LHCN-M2 (cell line): ENCODE data around the gene SCN9A. TPM values are rescaled to one million over a fixed set of nuclear protein-coding genes. Genes with fewer than 3 reads are reported as not detected.
A peak's percentile ranks its signal among the peaks of the same experiment; 100 is the strongest.
"Not testable (repeated sequence)": the region's sequence is repeated elsewhere in the genome, so short reads cannot be mapped to it uniquely, and the experiment has no call there.

Source experiments
- DNase-seq: peaks from one replicate; pipeline ENCODE4 v3.0.0-alpha.2; 2012; ENCODE audit warnings: low read depth
- polyA plus RNA-seq: library from polyadenylated mRNA; unstranded; fragments of >200 nt; gene quantifications from one replicate; pipeline ENCODE4 v1.2.1, GENCODE V29; 2012; ENCODE audit warnings: missing spikeins
- total RNA-seq: library from RNA; depleted of rRNA; stranded (reverse); fragments of >200 nt; gene quantifications from 2 replicates; pipeline ENCODE4 v1.2.3, GENCODE V29; 2014; rRNA removed

The SCN9A gene
- 0.45 and 1.1 TPM in 2 replicates for total RNA-seq
- polyA plus RNA-seq: 0.15 TPM

DNA sequence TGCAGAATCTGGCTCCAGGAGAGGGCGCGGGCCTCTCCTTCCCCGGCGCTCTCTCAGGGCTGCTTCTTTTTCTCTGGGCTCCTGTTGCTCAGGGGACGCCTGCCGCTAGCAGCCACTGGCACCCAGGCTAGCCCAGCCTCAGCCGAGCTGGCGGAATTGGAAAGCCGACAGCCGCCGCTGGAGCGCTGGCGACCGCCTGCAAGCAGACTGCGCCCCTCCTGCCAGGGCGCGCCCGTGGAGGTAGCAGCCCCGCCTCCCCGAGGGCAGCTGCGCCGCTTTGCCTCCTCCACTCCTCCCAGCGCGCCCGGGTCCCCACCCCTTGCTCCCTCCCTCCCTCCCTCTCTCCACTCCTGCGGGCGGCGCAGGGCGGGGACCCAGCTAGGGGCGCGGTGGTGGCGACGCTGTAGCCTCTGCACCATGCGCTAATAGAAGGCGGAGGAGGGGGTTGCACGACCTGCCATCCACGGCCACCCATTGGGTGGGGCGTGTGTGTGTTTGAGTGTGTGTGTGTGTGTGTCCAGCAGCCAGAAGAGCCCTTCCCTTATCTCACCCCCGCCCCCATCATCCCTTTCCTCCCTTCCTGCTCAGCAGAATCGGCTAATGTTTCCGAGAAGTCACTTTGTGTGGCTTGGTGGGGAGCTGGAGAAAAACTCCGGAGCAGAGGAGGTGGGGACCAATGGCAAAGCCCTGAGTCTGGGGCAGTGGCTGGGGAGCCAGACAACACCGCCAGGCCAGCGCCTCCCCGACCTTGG is at the start of gene SCN9A:
Gene SCN9A (minus strand): TSS at position 209 of the 752 bp plus-strand sequence. CDS start 64,188 bp downstream, outside the sequence.
- DNase-seq: peak; percentile 64

GRCh38 chr2:166424841-166425240 is 49.1 kb upstream of the SCN9A start:
- no peak for DNase-seq

DNA sequence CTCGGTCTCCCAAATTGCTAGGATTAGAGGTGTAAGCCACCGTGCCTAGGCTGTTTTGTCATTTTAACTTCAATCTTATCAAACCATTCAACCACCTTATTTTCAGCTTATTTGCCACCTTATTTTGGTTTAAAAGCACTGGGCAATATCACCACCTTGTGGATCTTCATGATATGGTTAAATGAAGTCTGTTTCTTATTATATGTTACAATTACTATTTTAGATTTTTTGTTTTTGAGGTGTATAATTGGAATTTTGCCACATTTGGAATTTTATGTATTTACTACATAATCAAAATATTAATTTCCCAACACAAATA is 43.8 kb upstream of the SCN9A start:
- peak; percentile 50 for DNase-seq

GRCh38 chr2:166418853-166419615 is 43.3 kb upstream of the SCN9A start:
- no peak for DNase-seq

GRCh38 chr2:166417669-166418068 is 41.9 kb upstream of the SCN9A start:
- DNase-seq: peak; percentile 62

DNA sequence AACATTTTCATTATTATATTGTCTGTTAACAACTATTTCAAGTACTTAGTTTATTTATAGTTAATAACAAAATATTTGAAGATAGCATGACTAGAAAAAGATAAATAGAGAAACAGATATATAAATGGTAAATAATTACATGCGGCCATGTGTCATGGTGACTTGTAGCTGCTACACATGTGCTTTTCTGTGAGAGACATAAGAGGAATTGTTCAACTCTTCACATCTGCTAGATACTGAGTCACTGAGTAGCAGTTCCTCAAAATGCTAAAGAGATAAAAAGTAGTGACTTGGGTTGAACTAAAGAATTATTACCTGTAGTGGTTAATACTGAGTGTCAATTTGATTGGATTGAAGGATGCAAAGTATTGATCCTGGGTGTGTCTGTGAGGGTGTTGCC is 37.5 kb upstream of the SCN9A start:
- DNase-seq: peak; percentile 18

DNA sequence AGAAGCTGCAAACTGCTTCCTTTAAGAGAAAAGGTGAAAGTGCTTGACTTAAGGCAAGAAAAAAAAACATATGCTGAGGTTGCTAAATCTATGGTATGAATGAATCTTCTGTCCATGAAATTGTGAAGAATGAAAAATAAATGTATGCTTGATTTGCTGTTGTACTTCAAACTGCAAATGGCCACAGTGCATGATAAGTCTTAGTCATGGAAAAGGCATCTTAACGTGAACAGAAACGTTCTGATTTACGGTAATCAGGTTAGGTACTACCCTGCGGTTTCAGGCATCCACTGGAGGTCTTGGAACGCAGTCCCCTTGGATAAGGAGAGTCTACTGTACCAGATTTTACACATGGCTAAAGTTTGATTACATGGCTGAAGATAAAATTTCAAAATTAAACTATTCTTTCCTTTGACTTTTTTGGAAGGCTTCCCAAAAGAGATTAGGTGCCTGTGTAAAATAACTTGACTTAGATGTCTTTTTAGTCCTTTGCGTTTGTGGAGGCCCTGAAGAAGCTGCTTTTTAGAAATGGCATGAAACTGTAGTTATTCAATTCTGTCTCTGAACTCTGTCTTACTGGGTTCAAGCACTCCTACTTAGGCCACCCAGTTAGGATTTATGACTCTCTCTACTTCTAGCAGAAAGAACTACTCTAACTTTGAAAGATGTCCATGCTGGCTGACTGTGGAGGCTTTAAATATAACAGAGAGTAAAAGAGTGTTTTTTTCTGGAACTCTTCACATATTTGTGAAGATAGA is 35.9 kb upstream of the SCN9A start:
- DNase-seq: peak; percentile 31

DNA sequence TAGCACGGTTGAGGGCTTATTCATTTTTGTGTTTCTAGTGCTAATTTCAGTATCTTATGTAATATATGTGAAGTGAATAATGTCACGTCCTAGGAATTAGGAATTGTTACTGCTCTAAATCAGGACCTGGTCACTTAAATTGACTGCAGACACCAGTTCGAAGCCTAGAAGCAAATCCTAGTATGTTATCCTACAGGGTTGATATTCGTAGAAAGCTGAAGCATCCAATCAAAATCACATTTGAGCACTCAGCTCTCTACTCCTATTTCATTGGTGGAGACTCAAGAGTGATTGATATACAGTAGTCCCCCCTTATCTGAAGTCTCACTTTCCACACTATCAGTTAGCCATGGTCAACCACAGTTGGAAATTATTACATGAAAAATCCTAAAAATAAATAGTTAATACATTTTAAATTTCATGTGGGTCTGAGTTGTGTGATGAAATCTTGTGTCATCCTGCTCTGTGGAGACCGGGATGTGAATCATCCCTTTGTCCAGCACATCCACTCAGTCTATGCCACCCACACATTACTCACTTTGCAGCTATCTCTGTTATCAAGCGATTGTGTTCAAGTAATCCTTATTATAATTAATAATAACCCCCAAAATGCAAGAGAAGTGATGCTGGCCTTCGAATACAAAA is 35.2 kb upstream of the SCN9A start:
- DNase-seq: peak; percentile 79

DNA sequence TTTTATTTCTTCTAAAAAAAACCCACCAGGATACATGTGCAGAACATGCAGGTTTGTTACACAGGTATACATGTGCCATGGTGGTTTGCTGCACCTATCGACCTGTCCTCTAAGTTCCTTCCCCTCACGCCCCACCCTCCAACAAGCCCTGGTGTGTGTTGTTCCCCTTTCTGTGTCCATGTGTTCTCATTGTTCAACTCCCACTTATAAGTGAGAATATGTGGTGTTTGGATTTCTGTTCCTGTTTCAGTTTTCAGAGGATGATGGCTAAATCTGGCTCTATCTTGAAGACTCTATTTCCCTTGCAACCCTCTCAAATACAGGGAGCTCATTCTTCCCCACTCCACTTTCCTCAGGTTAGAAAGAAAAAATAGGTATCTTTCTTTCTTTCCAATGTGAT is 32.0 kb upstream of the SCN9A start:
- DNase-seq: not testable (repeated sequence)

- no peak for DNase-seq
Measured at GRCh38 chr2:166406374-166406773, 30.6 kb upstream of the SCN9A start.

DNA sequence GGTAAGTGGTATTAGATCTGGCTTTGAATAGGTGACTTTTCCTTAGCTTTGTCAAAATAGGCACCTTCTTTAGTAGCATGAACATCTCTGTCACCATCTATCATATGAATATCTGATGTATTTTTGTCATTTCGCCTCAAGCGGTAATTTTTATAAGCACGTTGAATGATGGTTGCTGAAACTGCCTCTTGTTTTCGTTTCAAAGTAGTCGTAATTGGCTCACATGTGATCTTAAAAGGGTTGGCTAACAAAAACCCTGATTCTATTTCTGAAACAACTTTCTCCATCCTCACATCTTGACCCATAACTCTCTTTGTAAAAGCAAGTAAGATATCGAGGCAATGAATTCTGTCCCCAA is 29.8 kb upstream of the SCN9A start:
- DNase-seq: no peak

GRCh38 chr2:166404831-166405568 is 29.3 kb upstream of the SCN9A start:
- no peak for DNase-seq

DNA sequence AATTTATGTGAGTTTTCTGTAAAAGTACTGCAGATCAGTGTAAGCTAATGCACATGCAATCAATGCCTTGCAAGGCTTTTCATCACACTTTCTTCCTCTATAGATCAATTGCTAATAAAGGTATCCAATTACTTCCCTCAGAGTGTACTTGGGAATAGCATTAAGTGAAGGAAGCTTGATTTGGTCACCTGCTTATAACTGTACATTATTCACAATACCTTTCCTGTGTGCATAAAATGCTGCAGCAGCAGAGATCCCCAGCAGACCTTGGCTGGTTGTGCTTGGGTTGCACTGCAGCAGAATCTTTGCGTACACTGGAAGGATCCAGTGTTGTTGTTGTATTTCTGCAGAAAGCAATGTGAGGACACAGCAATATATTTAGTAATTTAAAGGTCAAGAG is 18.5 kb upstream of the SCN9A start:
- DNase-seq: no peak

DNA sequence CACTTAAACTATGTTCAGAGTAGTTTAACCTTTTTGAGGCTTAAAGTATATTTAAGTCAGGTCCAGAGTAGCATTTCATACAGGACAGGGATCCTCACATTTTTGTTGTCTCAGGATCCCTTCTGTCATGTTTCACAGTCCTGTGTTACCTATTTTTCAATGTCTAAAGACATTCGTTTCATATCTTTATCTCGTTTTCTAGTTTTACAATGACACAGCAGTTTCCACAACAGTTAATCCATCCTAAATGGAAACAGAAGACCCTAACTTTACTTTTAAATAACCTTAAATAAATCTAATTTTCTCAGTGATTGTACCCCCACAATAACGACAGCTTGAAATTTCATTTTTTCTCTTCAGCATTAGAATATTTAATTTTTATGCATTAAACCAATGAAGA is 17.3 kb upstream of the SCN9A start:
- DNase-seq: no peak

GRCh38 chr2:166388481-166389070 is 12.8 kb upstream of the SCN9A start:
- peak; percentile 78 for DNase-seq

DNA sequence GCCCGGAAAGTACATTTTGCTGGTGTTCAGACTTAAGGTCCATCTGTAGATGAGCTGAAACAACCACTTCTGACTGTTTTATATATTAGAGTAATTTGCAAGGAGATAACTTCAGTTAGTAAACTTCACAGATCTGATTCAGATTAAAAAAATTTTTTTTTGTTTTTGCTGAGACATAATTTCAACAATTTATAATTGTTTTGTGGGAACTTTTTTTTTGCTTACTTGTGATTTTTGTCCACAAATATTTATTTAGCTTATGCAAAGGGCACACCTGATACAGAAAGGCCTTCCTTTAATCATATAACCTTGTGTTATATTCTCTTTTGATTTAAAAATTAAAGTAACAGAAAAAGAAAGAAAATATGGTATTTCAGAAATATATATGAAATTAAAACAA is 9.6 kb upstream of the SCN9A start:
- no peak for DNase-seq

DNA sequence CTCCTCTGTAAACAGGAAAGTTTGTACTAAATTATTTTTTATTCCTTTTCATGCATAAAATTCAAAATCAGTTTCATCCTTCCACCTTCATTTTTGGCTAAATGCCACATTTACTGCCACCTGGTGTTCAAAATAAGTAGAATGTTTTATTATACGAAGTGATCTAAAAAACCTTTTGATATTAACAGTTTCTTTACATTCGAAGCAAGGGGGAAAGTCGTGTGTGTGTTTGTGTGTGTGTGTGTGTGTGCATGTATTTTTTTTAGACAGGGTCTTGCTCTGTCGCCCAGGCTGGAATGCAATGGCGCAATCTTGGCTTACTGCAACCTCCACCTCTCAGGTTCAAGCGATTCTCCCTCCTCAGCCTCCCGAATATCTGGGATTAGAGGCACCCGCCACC is 9.0 kb upstream of the SCN9A start:
- peak; percentile 36 for DNase-seq

GRCh38 chr2:166382448-166382847 is 6.7 kb upstream of the SCN9A start:
- DNase-seq: no peak

DNA sequence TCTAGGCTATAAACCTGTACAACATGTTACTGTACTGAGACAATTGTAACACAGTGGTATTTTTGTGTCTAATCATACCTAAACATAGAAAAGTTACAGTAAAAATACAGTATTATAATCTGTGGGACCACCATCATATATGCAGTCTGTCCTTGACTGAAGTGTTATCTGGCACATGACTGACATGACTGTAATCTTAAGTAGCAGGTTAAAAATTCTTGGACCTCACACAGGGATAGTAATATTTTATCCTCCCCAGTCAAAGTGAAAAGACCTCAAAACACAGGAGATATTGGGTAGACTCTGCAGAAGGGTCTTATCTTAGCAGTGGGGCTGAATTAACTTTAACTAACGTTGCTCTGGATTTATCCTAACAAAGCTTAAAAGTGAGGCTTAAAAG is 4.9 kb upstream of the SCN9A start:
- no peak for DNase-seq

DNA sequence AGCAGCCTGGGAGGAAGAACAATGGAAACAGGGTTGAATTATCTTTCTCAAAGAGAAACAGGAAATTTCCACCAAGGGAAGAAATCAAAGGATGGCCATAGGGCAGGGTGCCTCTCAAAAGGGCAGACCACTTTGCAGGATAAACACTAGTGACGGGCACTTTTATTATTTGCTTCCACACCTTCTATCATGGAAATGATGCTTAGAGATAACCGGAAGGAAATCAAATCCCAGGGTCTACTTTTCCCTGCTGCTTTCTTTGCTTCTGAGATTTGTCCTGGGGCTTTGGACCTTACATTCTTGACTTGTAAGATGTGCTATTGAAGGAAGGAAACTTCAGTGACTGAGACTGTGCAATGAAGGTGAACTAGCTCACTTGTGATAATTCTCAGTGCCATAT is 1.1 kb upstream of the SCN9A start:
- DNase-seq: no peak

GRCh38 chr2:166376488-166376828 is 714 bp upstream of the SCN9A start:
- DNase-seq: no peak
